EH (cell line): ENCODE results near the gene CCDC86.

Experiments used
- DNase-seq: peaks from one replicate; pipeline ENCODE4 v3.0.0-alpha.2; 2015; ENCODE audit warnings: low read depth

Gene CCDC86

GRCh38 chr11:60852982-60853950 lies 11.4 kb downstream of the CCDC86 start:
- DNase-seq, result no peak

GRCh38 chr11:60854140-60854846 lies 12.4 kb downstream of the CCDC86 start:
- no peak for DNase-seq

GRCh38 chr11:60854847-60855725 lies 13.2 kb downstream of the CCDC86 start:
- DNase-seq, result no peak

GRCh38 chr11:60855726-60856633 lies 14.1 kb downstream of the CCDC86 start, which contains the start of gene PTGDR2:
PTGDR2 (minus strand) TSS chr11:60855950; CDS start chr11:60853722, 2,228 bp downstream.
- no peak for DNase-seq

- peak; percentile 59 for DNase-seq
Measured at GRCh38 chr11:60857378-60858232, 15.7 kb downstream of the CCDC86 start.

GRCh38 chr11:60858236-60858635 lies 16.3 kb downstream of the CCDC86 start:
- DNase-seq, result peak; percentile 13

GRCh38 chr11:60858731-60859464 lies 17.0 kb downstream of the CCDC86 start:
- no peak for DNase-seq

GRCh38 chr11:60859616-60860250 lies 17.8 kb downstream of the CCDC86 start:
- DNase-seq, result no peak

GRCh38 chr11:60860943-60861342 lies 19.0 kb downstream of the CCDC86 start:
- DNase-seq, result no peak

- DNase-seq, result no peak
Measured at GRCh38 chr11:60862171-60862570, 20.3 kb downstream of the CCDC86 start.

- DNase-seq, result no peak
Measured at GRCh38 chr11:60863550-60864521, 21.9 kb downstream of the CCDC86 start.

GRCh38 chr11:60864856-60865513 lies 23.1 kb downstream of the CCDC86 start:
- DNase-seq, result no peak

GRCh38 chr11:60866911-60867870 lies 25.3 kb downstream of the CCDC86 start, which contains the start of gene ZP1:
ZP1 (plus strand) TSS chr11:60867542; CDS start chr11:60867562, 20 bp downstream.
- no peak for DNase-seq

GRCh38 chr11:60867871-60868681 lies 26.2 kb downstream of the CCDC86 start:
- DNase-seq, result no peak
